GM12878 (cell line): ENCODE data around the gene SSBP2. TPM values are rescaled to one million over a fixed set of nuclear protein-coding genes. Genes with fewer than 3 reads are reported as not detected.
A peak's percentile ranks its signal among the peaks of the same experiment; 100 is the strongest.

Source experiments
- ATAC-seq: fragments of 200-7000 bp; cut with Tn5 transposase; 3 replicates; pipeline ENCODE4 v1.9.1; 2020; ENCODE audit warnings: mild to moderate bottlenecking, moderate library complexity
- BruUV-seq: library from RNA; stranded (reverse); fragments of 400-500 nt; replicated peaks from 2 replicates; lab custom pipeline; 2021; lab: Mats Ljungman, UMichigan
- CTCF ChIA-PET: fragments of 300-600 bp; sonication (Branson Sonifier 250); formaldehyde crosslinking; extraction: SDS; loops from one replicate; lab custom pipeline; 2021; ENCODE audit warnings: inconsistent platforms; lab: Yijun Ruan, JAX
- POLR2A ChIA-PET: fragments of 350-600 bp; formaldehyde crosslinking; extraction: SDS; loops from one replicate; lab custom pipeline; 2021; ENCODE audit warnings: inconsistent platforms; lab: Charles Lee
- RAD21 ChIA-PET: fragments of 300-600 bp; sonication (Branson Sonifier 250); formaldehyde crosslinking; loops from one replicate; lab custom pipeline; 2023; ENCODE audit warnings: antibody characterized with exemption; ENCODE audit not compliant: unreplicated experiment; lab: Charles Lee
- SMC1A ChIA-PET: fragments of 300-600 bp; sonication (Branson Sonifier 250); formaldehyde crosslinking; loops from one replicate; lab custom pipeline; 2023; ENCODE audit not compliant: unreplicated experiment, uncharacterized antibody; lab: Charles Lee
- DNase-seq: peaks from one replicate; pipeline ENCODE4 v3.0.0-alpha.2; 2011; ENCODE audit warnings: low read depth, low spot score
- FAIRE-seq: peaks from 3 replicates; lab custom pipeline; 2011; peaks lifted over from hg19 to GRCh38; lab: Jason Lieb, UNC
- H2AFZ ChIP-seq: 2 replicates; pipeline ENCODE4 v1.6.0; 2011; ENCODE audit warnings: low read depth, low read length, control low read depth; ENCODE audit not compliant: control insufficient read depth
- H3K27ac ChIP-seq: 2 replicates; pipeline ENCODE4 v1.5.1; 2011; ENCODE audit warnings: control low read depth; ENCODE audit not compliant: control insufficient read depth, insufficient read depth
- H3K27me3 ChIP-seq, 2 experiments: replicated peaks in 1 of 2; 2 replicates each; pipeline versions ENCODE4 v1.6.0 to v1.6.1; 2011; ENCODE audit warnings: low read length in 1 of 2; ENCODE audit not compliant: control insufficient read depth in 2 of 2, insufficient read depth in 2 of 2
- H3K36me3 ChIP-seq, 2 experiments: 2 replicates each; pipeline ENCODE4 v1.5.1; 2011; ENCODE audit warnings: low read length in 1 of 2; ENCODE audit not compliant: control insufficient read depth in 2 of 2, insufficient read depth in 2 of 2
- H3K4me1 ChIP-seq: 2 replicates; pipeline ENCODE4 v1.6.1; 2011; ENCODE audit warnings: mild to moderate bottlenecking, low read length, moderate library complexity, mixed read lengths; ENCODE audit not compliant: control insufficient read depth, insufficient read depth
- H3K4me2 ChIP-seq: 2 replicates; pipeline ENCODE4 v1.6.0; 2011; ENCODE audit warnings: control low read depth; ENCODE audit not compliant: control insufficient read depth, insufficient read depth
- H3K4me3 ChIP-seq: fragments of 200-600 bp; sonication (generic); 2 replicates; pipeline ENCODE4 v1.5.1; 2016
- H3K79me2 ChIP-seq: 2 replicates; pipeline ENCODE4 v1.6.0; 2011; ENCODE audit warnings: low read length; ENCODE audit not compliant: control insufficient read depth, insufficient read depth
- H3K9ac ChIP-seq: 2 replicates; pipeline ENCODE4 v1.8.0; 2011; ENCODE audit warnings: low read length, control low read depth, mixed read lengths; ENCODE audit not compliant: control insufficient read depth, insufficient read depth
- H3K9me3 ChIP-seq: replicated peaks from 3 replicates; pipeline ENCODE4 v1.5.1; 2011; ENCODE audit warnings: mild to moderate bottlenecking, low read length; ENCODE audit not compliant: control insufficient read depth, insufficient read depth
- H4K20me1 ChIP-seq: 2 replicates; pipeline ENCODE4 v1.6.0; 2011; ENCODE audit not compliant: control insufficient read depth, insufficient read depth
- CREM ChIP-seq: IDR thresholded peaks from 2 replicates; pipeline ENCODE4 v1.6.1; 2014; ENCODE audit warnings: antibody characterized with exemption, low read depth
- NR2C1 ChIP-seq: fragments of 450-650 bp; IDR thresholded peaks from 2 replicates; pipeline ENCODE4 v1.6.1; 2017; ENCODE audit warnings: antibody characterized with exemption, mild to moderate bottlenecking, moderate library complexity
- NR2C2 ChIP-seq: IDR thresholded peaks from 2 replicates; pipeline ENCODE4 v1.6.1; 2011; ENCODE audit warnings: borderline replicate concordance, low read depth; ENCODE audit not compliant: control insufficient read depth, insufficient read length
- POLR2A ChIP-seq: IDR thresholded peaks from 2 replicates; pipeline ENCODE4 v1.6.1; 2011; ENCODE audit warnings: low read depth, mild to moderate bottlenecking, low read length
- RBBP5 ChIP-seq: fragments of 200-600 bp; sonication (generic); conservative IDR thresholded peaks from 2 replicates; pipeline ENCODE4 v1.6.1; 2016
- TAF1 ChIP-seq: IDR thresholded peaks from 2 replicates; pipeline ENCODE4 v1.6.1; 2011; ENCODE audit warnings: mild to moderate bottlenecking, low read depth, low read length, borderline replicate concordance
- ZNF622 ChIP-seq: fragments of 450-650 bp; IDR thresholded peaks from 2 replicates; pipeline ENCODE4 v1.6.1; 2017; ENCODE audit warnings: mild to moderate bottlenecking, inconsistent platforms
- WGBS: methylation state at CpG from one replicate; pipeline ENCODE4 v1.1.6; 2016; ENCODE audit warnings: low lambda C conversion rate; ENCODE audit not compliant: insufficient replicate concordance, insufficient coverage; ENCODE audit errors: missing lambda C conversion rate; 5-methylcytosine and 5-hydroxymethylcytosine counted together
- in situ Hi-C: fragments of 300-500 bp; cut with MboI; formaldehyde crosslinking; loops from 9 replicates; pipeline ENCODE4 v1.14.3; 2018; ENCODE audit warnings: mixed read lengths
- intact Hi-C: fragments of 100-400 bp; cut with micrococcal nuclease; formaldehyde crosslinking; loops from one replicate; pipeline ENCODE4 v1.14.2; 2022; ENCODE audit not compliant: unreplicated experiment
- polyA plus RNA-seq, 11 experiments: library from polyadenylated mRNA; depleted of rRNA in 4 of 11; unstranded in 6 of 11; stranded (reverse) in 5 of 11; fragments of >200 nt; fragmentation: Nextera tagmentation in 4 of 11; fragmentation: Illumina TruSeq in 1 of 11; extraction: Ambion mirVana in 4 of 11; extraction: Trizol in 1 of 11; gene quantifications; 1 replicate in 1 of 11; 2 replicates in 10 of 11; pipeline versions ENCODE4 v1.2.1 to v1.2.3, GENCODE V29; 2011 to 2016; ENCODE audit warnings: inconsistent platforms in 2 of 11, missing spikeins in 2 of 11, low read depth in 1 of 11
- total RNA-seq, 4 experiments: library from RNA; depleted of rRNA in 3 of 4; stranded (reverse); fragments of >200 nt in 3 of 4; fragmentation: Illumina TruSeq in 1 of 4; extraction: Trizol in 1 of 4; gene quantifications; 2 replicates each; pipeline versions ENCODE4 v1.2.1 to v1.2.3, GENCODE V29; 2013 to 2021
- TF ChIP-seq, protein P1 (sequence below): fragments of 450-650 bp; IDR thresholded peaks from 2 replicates; pipeline ENCODE4 v1.6.1; 2017; ENCODE audit warnings: mild to moderate bottlenecking

Gene SSBP2
- total and polyA plus RNA-seq, 10 of the 15 experiments (the other 5 are each of a cell fraction or from before 2014, with no cell fraction given) = 52.2 to 132 (median 110) TPM

DNA sequence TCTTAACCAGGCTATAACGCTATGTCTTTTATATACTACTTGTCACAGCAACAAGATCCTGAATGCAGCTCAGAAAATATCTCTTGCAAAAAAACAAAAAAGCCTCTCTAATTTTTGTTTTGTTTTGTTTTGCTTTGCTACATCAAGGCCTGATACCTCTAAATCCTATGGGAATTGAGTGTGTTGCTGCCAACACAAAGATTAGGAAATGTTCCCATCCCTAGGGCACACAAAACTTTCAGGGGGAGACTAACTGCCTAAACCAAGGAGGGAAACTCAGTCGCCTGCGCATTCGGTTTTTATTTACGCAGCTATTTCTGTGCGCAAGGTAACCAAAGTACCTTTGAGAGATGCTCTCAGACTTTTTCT, 1.7 kb downstream of the SSBP2 start:
- intact Hi-C loops = loop anchor here (2.0 kb wide), 1 partner anchor 118 kb away; no protein-coding TSS in a partner anchor
- ChIA-PET RAD21 (interaction anchor here (0.8 to 5.8 kb wide), 8 partner anchors 30 to 416 kb away, joined by 3 to 79 read pairs (median 4); no protein-coding TSS in a partner anchor), SMC1A (interaction anchor here (0.6 to 3.3 kb wide), 8 partner anchors 9 to 416 kb away, joined by 3 to 26 read pairs (median 3); no protein-coding TSS in a partner anchor), POLR2A (interaction anchor here (0.7 to 1.1 kb wide), 4 partner anchors 11 to 217 kb away, joined by 3 to 4 read pairs (median 4); no protein-coding TSS in a partner anchor), CTCF (interaction anchor here (0.6 to 3.5 kb wide), 10 partner anchors 29 to 422 kb away, joined by 3 to 23 read pairs (median 3); no protein-coding TSS in a partner anchor)
- no peaks in the 10 kb centered on the region for H3K27me3 ChIP-seq
- 0% methylated on average over 6 of the region's 6 CpGs for WGBS
- TF ChIP-seq NR2C1 = no peak
- no peak for TF ChIP-seq ZNF622
- TF ChIP-seq POLR2A = no peak
- TF ChIP-seq, protein P1, sequence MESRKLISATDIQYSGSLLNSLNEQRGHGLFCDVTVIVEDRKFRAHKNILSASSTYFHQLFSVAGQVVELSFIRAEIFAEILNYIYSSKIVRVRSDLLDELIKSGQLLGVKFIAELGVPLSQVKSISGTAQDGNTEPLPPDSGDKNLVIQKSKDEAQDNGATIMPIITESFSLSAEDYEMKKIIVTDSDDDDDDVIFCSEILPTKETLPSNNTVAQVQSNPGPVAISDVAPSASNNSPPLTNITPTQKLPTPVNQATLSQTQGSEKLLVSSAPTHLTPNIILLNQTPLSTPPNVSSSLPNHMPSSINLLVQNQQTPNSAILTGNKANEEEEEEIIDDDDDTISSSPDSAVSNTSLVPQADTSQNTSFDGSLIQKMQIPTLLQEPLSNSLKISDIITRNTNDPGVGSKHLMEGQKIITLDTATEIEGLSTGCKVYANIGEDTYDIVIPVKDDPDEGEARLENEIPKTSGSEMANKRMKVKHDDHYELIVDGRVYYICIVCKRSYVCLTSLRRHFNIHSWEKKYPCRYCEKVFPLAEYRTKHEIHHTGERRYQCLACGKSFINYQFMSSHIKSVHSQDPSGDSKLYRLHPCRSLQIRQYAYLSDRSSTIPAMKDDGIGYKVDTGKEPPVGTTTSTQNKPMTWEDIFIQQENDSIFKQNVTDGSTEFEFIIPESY = no peak
- no peak for TF ChIP-seq NR2C2
- no peak for TF ChIP-seq CREM
- TF ChIP-seq RBBP5 = no peak
- no peak for TF ChIP-seq TAF1
- H3K9me3 ChIP-seq = no peaks in the 10 kb centered on the region
- no TSS peak for BruUV-seq
- H4K20me1 ChIP-seq = no peaks in the 10 kb centered on the region
- peaks cover 17% of the 10 kb centered on the region for H3K4me1 ChIP-seq
- no peak for FAIRE-seq
- H3K9ac ChIP-seq = peak overlapping the region; percentile 48
- no peak for ATAC-seq
- H2AFZ ChIP-seq = peak overlapping the region; percentile 54
- H3K4me2 ChIP-seq = peak overlapping the region; percentile 91
- no peaks in the 10 kb centered on the region for H3K36me3 ChIP-seq
- H3K27ac ChIP-seq = peak overlapping the region; percentile 72
- peak overlapping the region; percentile 68 for H3K4me3 ChIP-seq
- no peak for DNase-seq
- in situ Hi-C loops = loop anchor here (5.0 kb wide), 1 partner anchor 242 kb away; no protein-coding TSS in a partner anchor
- H3K79me2 ChIP-seq = peaks cover 61% of the 10 kb centered on the region
